GM10248 (cell line): ENCODE measurements around the gene GCNT2.
"Not testable (repeated sequence)": the region's sequence is repeated elsewhere in the genome, so short reads cannot be mapped to it uniquely, and the experiment has no call there.

ENCODE experiments used
- CTCF ChIA-PET: fragments of 300-600 bp; sonication (Branson Sonifier 250); formaldehyde crosslinking; extraction: SDS; loops from one replicate; lab custom pipeline; 2021; ENCODE audit warnings: antibody characterized with exemption; lab: Yijun Ruan, JAX
- POLR2A ChIA-PET: fragments of 350-650 bp; sonication (Branson Sonifier 250); formaldehyde crosslinking; extraction: SDS; loops from one replicate; lab custom pipeline; 2020; ENCODE audit warnings: antibody characterized with exemption; lab: Yijun Ruan, JAX
- DNase-seq: peaks from one replicate; pipeline ENCODE4 v3.0.0; 2012; ENCODE audit errors: extremely low spot score
- TF ChIP-seq, protein P1 (sequence below): IDR thresholded peaks from 2 replicates; pipeline ENCODE4 v1.5.1; 2012; ENCODE audit warnings: mild to moderate bottlenecking, low read depth; ENCODE audit errors: extremely low read depth, missing control alignments, control extremely low read depth

The GCNT2 gene

DNA sequence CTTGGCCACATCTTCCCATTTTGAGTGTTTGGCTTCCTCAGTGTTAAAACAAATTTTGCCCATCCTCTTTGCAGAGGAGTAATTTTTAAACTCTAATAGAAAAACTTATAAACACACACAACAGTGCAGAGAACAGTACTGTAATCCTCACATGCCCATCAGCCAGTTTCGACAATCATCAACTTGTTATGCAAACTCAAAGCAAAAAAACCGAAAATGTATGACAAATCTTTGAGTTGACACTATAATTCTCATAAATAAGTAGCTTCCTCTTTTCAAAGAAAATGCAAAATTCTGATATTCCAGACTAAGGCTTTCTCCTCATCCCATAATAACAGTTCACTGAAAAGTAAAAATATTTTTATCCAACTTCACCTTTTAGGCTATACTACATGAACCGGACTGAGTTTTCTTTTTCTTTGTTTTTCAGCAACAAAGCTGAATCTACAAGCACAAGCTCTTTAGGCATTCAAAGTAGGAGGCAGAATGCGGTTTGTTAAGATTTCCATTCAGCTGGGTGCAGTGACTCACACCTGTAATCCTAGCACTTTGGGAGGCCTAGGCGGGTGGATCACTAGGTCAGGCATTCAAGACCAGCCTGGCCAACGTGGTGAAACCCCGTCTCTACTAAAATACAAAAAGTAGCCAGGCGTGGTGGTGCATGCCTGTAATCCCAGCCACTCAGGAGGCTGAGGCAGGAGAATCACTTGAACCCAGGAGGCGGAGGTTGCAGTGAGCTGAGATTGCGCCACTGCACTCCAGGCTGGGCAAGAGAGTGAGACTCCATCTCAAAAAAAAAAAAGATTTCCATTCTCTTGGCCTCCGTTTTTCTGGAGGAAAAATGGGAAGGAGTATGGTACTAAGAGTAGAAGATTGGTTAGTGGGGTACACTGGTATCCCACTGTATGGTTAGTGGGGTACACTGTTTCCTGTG, 74.8 kb downstream of the GCNT2 start:
- DNase-seq = peak; percentile 27
- POLR2A ChIA-PET = no interaction called here
- CTCF ChIA-PET = interaction anchor here (1.6 to 2.0 kb wide), 2 partner anchors 10 to 86 kb away, joined by 3 to 4 read pairs; no protein-coding TSS in a partner anchor
- TF ChIP-seq, protein P1, sequence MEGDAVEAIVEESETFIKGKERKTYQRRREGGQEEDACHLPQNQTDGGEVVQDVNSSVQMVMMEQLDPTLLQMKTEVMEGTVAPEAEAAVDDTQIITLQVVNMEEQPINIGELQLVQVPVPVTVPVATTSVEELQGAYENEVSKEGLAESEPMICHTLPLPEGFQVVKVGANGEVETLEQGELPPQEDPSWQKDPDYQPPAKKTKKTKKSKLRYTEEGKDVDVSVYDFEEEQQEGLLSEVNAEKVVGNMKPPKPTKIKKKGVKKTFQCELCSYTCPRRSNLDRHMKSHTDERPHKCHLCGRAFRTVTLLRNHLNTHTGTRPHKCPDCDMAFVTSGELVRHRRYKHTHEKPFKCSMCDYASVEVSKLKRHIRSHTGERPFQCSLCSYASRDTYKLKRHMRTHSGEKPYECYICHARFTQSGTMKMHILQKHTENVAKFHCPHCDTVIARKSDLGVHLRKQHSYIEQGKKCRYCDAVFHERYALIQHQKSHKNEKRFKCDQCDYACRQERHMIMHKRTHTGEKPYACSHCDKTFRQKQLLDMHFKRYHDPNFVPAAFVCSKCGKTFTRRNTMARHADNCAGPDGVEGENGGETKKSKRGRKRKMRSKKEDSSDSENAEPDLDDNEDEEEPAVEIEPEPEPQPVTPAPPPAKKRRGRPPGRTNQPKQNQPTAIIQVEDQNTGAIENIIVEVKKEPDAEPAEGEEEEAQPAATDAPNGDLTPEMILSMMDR = no peak

GRCh38 chr6:10597499-10598001, 76.4 kb downstream of the GCNT2 start:
- DNase-seq = no peak
- TF ChIP-seq, protein P1 = no peak
- CTCF ChIA-PET = no interaction called here
- POLR2A ChIA-PET = no interaction called here

DNA sequence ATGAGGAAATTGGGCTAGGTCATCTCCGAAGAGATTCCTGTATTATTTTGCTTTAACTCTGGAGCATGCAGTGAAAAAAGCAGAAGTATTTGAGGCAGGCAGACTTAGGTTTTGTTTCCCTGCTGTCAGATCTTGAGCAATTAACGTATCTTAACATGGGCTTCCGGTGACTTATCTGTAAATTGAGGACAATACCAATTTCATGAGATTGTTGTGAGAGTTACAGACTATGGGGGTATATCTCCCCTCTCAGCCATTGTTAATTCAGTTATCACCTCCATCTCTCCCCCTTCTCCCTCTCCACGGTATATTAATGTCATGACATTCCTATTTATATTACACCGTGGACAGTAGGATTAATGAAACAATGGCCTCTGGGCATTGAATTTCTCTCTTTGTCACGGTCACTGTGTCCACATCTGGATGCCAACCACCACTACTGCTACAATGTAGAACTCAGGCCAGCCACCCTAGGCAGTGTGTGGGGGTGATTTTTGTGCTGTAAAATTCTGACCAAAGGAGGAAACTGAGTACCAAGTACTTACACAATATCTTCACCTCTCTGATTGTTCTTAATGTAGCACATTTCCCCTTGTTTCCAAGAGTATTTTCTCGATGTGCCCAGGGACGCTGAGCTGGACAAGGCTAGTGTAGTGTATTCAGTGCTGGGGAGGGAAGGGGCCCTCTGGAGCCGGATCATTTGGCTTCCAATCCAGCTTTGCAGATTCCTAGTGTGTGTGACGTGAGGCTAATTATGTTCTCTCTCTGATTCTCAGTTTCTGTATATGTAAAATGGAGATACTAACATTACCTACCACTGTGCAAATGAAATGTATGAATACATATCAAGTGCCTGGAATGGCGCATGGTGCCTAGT, 77.2 kb downstream of the GCNT2 start:
- POLR2A ChIA-PET = no interaction called here
- CTCF ChIA-PET = interaction anchor here (1.3 to 1.9 kb wide), 2 partner anchors 11 to 107 kb away, joined by 3 to 4 read pairs; no protein-coding TSS in a partner anchor
- no peak for DNase-seq
- TF ChIP-seq, protein P1 = no peak

- TF ChIP-seq, protein P1 = no peak
- no peak for DNase-seq
- CTCF ChIA-PET = interaction anchor here (1.3 to 1.9 kb wide), 2 partner anchors 12 to 107 kb away, joined by 3 to 4 read pairs; no protein-coding TSS in a partner anchor
- POLR2A ChIA-PET = no interaction called here
These were observed 77.9 kb downstream of the GCNT2 start for GRCh38 chr6:10599046-10599445.

DNA sequence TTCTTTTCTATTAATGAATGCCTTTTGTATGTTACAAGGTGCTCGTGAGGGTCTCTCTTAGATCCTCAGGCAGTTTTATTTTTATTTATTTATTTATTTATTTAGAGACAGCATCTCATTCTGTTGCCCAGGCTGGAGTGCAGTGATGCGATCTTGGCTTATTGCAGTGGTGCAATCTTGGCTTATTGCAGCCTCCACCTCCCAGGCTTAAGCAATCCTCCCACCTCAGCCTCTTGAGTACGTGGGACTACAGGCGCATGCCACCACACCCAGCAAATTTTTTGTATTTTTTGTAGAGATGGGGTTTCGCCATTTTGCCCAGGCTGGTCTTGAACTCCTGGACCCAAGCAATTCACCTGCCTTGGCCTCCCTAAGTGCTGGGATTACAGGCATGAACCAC, 79.5 kb downstream of the GCNT2 start:
- CTCF ChIA-PET, POLR2A ChIA-PET, DNase-seq: not testable (repeated sequence)

DNA sequence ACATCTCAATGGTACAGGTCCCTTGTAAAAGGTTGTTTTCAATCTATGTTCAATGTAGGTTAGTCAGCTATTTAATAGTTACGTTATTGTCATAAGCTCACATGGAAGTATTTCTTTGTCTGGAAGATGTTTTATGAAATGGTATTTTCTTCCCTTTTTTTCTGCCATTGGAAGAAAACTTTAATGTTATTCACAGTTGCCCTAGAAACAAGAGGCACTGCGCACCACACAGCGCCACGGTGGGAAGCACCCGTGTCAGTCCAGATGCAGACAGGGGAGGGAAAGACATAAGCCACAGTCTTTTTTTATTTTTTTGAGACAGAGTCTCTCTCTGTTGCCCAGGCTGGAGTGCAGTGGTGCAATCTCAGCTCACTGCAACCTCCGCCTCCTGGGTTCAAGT, 82.1 kb downstream of the GCNT2 start:
- ChIA-PET POLR2A (no interaction called here), CTCF (no interaction called here)
- TF ChIP-seq, protein P1 = no peak
- DNase-seq = no peak
